AG04450 (cell line): ENCODE results near the gene PLD6. TPM values are rescaled to one million over a fixed set of nuclear protein-coding genes. Genes with fewer than 3 reads are reported as not detected.
"Not testable (repeated sequence)": the region's sequence is repeated elsewhere in the genome, so short reads cannot be mapped to it uniquely, and the experiment has no call there.

Source experiments
- CTCF ChIA-PET: fragments of 300-600, 350-600 bp; formaldehyde crosslinking; extraction: SDS; loops from one replicate; lab custom pipeline; 2022; ENCODE audit warnings: antibody characterized with exemption, inconsistent platforms; lab: Charles Lee
- POLR2A ChIA-PET: fragments of 350-600 bp; formaldehyde crosslinking; extraction: SDS; loops from one replicate; lab custom pipeline; 2021; ENCODE audit warnings: antibody characterized with exemption, inconsistent platforms; lab: Yijun Ruan, JAX
- DNase-seq: peaks from one replicate; pipeline ENCODE4 v3.0.0-alpha.2; 2011; ENCODE audit warnings: low read depth, low spot score
- H3K27ac ChIP-seq: one replicate; pipeline ENCODE4 v1.5.1; 2012; ENCODE audit warnings: low read depth, low read length, control low read depth
- H3K27me3 ChIP-seq: one replicate; pipeline ENCODE4 v1.6.0; 2012; ENCODE audit warnings: low read length; ENCODE audit not compliant: control insufficient read depth, insufficient read depth
- H3K4me3 ChIP-seq: 2 replicates; pipeline ENCODE4 v1.5.1; 2011; ENCODE audit warnings: mild to moderate bottlenecking, low read depth, low read length, control low read depth
- H3K9me3 ChIP-seq: 2 replicates; pipeline ENCODE4 v1.5.1; 2012; ENCODE audit warnings: low read length; ENCODE audit not compliant: control insufficient read depth, insufficient read depth
- CTCF ChIP-seq: IDR thresholded peaks from 2 replicates; pipeline ENCODE4 v1.5.1; 2011; ENCODE audit warnings: low read depth, low read length, control low read depth, inconsistent platforms
- polyA plus RNA-seq: library from polyadenylated mRNA; depleted of rRNA; stranded (reverse); fragments of >200 nt; gene quantifications from 2 replicates; pipeline ENCODE4 v1.2.3, GENCODE V29; 2011

Gene PLD6
- polyA plus RNA-seq, 1 experiment, result 1.6 TPM

DNA sequence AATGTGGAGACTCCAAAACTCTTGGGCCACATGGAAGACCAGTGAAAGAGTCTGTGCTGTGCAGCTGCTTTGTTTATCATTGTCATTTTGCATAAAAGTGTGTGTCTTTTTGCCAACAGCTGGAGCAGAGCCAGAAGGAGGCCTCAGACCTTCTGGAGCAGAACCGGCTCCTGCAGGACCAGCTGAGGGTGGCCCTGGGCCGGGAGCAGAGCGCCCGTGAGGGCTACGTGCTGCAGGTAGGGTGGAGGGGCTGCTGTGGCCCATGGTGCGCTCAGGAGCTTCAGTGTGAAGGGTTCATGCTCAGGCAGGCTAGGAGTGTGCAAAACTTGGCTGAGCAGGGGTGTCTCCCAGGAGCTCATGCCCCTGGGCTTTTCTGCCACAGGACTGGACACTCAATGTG lies 45.0 kb downstream of the PLD6 start:
- POLR2A ChIA-PET, result no interaction called here
- CTCF ChIA-PET, result no interaction called here

DNA sequence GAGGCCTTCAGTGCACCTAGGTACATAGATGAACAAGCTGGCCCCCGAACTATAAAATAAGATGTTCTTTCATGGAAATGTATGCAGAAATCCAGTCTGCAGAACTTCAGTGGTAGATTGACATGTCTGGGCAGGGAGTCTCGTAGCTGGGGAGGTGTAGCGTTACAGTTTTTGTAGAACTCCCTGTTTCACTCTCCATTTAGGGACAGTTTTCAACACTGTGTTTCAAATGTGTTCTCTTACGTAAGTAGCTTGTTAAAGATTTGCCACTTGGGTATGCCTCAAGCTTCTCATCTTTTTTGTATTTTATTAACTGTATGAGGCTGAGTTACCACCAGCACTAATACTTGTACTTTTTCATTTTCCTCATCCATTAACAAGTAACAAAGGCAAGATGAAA lies 46.6 kb downstream of the PLD6 start:
- Histone ChIP-seq H3K27me3 (no peaks in the 10 kb centered on the region), H3K4me3 (no peak overlapping the region), H3K9me3 (no peaks in the 10 kb centered on the region; the same call in 1 of the 2 replicates), H3K27ac (no peak overlapping the region)
- ChIA-PET CTCF (interaction anchor here (1.3 kb wide), 1 partner anchor 18 kb away, joined by 3 read pairs; no protein-coding TSS in a partner anchor), POLR2A (no interaction called here)
- DNase-seq, result no peak
- no peak for TF ChIP-seq CTCF

More for the DNA sequence above, 45.0 kb downstream of the PLD6 start:
- no peak for DNase-seq
- Histone ChIP-seq H3K4me3 (no peak overlapping the region), H3K27ac (no peak overlapping the region), H3K9me3 (no peaks in the 10 kb centered on the region; the same call in 1 of the 2 replicates), H3K27me3 (no peaks in the 10 kb centered on the region)
- TF ChIP-seq CTCF, result no peak

- DNase-seq, H3K27ac ChIP-seq, H3K9me3 ChIP-seq, H3K4me3 ChIP-seq, H3K27me3 ChIP-seq: not testable (repeated sequence)
- ChIA-PET CTCF (interaction anchor here (0.7 kb wide), 1 partner anchor 161 kb away, joined by 5 read pairs; no protein-coding TSS in a partner anchor), POLR2A (interaction anchor here (0.7 kb wide), 1 partner anchor 10 kb away, joined by 3 read pairs; no protein-coding TSS in a partner anchor)
Measured at GRCh38 chr17:17158506-17158905, 47.6 kb downstream of the PLD6 start.

GRCh38 chr17:17157041-17157440 lies 49.1 kb downstream of the PLD6 start:
- TF ChIP-seq CTCF, result no peak
- CTCF ChIA-PET, result no interaction called here
- DNase-seq, result no peak
- H3K27me3 ChIP-seq, result no peaks in the 10 kb centered on the region
- no peaks in the 10 kb centered on the region; the same call in 1 of the 2 replicates for H3K9me3 ChIP-seq
- POLR2A ChIA-PET, result interaction anchor here (0.5 kb wide), 1 partner anchor 151 kb away, joined by 4 read pairs; no protein-coding TSS in a partner anchor
- peak overlapping the region; percentile 57 for H3K27ac ChIP-seq
- H3K4me3 ChIP-seq, result no peak overlapping the region

DNA sequence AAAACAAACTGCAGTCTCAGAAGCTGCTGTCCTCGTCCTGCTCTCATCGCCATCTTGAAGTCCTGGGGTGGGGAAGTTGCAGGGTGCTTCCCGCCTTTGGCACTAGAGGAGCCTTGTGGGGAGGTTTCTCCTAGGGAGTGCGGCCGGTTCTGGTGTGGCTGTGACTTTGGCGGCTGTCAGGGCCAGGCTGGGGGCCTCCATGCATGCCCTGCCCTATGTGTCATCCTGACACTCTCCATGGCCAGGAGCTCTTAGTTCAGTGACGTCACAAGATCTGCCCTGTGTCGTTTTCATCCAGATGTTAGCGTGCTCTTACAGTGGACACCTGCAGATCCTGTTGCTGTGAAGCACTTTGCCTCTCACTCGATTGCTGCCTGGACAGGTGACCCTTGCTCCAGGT lies 49.6 kb downstream of the PLD6 start:
- peak overlapping the region; percentile 57 for H3K27ac ChIP-seq
- POLR2A ChIA-PET, result interaction anchor here (0.5 kb wide), 1 partner anchor 150 kb away, joined by 4 read pairs; no protein-coding TSS in a partner anchor
- CTCF ChIA-PET, result interaction anchor here (1.3 kb wide), 1 partner anchor 15 kb away, joined by 7 read pairs; no protein-coding TSS in a partner anchor

More for the DNA sequence above, 49.6 kb downstream of the PLD6 start:
- Histone ChIP-seq H3K4me3 (no peak overlapping the region), H3K27me3 (no peaks in the 10 kb centered on the region), H3K9me3 (no peaks in the 10 kb centered on the region; the same call in 1 of the 2 replicates)
- no peak for TF ChIP-seq CTCF
- DNase-seq, result no peak
